Limb (tissue), 2 donors: Measurements from ENCODE around the gene DHX38.
"Not testable (repeated sequence)": the region's sequence is repeated elsewhere in the genome, so short reads cannot be mapped to it uniquely, and the experiment has no call there.

Experiments
- DNase-seq, 2 donors: peaks; one replicate each; pipeline ENCODE4 v3.0.0-alpha.2; 2016; ENCODE audit errors: extremely low spot score in 2 of 2

Gene DHX38

DNA sequence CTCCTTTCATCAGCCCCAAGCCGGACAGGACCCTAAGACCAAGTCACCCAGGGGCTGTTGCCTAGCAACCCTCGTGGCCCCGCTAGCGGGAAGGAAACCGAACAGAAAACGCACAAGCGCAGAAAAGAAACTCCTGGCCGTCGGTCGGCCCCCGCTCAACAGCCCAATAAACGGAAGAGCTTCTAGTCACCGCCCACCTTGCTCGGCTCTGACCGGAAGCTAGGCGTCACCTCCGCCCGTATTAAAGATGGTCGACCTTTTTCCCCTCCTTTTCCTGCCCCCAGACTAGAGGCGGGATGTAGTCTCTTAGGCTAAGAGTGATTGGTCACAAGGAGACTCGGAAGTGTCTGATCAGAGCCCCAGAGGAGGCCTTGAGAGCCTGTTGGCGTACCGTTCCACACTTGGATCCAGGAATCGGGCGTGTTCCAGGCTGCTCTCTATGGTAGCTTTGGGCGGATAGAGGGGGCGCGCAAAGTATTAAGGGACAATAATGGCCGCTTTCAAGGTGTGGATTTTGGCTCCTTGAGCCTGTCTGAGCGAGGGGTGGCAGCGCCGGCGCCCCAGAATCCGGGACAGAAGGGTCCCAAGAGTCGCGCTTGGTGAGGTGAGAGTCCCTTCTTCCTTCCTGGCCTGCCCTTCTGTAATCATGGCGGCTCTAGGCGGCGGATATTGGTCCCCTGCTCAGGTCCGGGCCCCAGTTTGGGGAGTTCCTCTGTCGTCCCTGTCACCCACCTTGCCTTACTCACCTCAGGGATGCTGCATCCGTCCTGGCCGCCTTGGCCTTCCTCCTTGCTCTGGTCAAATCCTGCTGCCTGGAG, at the start of gene DHX38, which contains the start of gene TXNL4B:
DHX38 (plus strand) TSS at position 400 of the 818 bp plus-strand sequence. CDS start 2,311 bp downstream, outside the sequence.
TXNL4B (minus strand) TSS at position 173 of the 818 bp plus-strand sequence. CDS start 2,871 bp downstream, outside the sequence.
- peak; percentile 94 to 100 for DNase-seq

- DNase-seq: no peak
These were observed 49.4 kb upstream of the DHX38 start for GRCh38 chr16:72044296-72044695.

- DNase-seq: no peak
These were observed 48.8 kb upstream of the DHX38 start for GRCh38 chr16:72044825-72045359.

GRCh38 chr16:72049110-72049509, 44.5 kb upstream of the DHX38 start:
- no peak for DNase-seq

- DNase-seq: no peak
These were observed 42.7 kb upstream of the DHX38 start for GRCh38 chr16:72050769-72051464.

GRCh38 chr16:72051818-72052217, 41.8 kb upstream of the DHX38 start:
- no peak for DNase-seq

DNA sequence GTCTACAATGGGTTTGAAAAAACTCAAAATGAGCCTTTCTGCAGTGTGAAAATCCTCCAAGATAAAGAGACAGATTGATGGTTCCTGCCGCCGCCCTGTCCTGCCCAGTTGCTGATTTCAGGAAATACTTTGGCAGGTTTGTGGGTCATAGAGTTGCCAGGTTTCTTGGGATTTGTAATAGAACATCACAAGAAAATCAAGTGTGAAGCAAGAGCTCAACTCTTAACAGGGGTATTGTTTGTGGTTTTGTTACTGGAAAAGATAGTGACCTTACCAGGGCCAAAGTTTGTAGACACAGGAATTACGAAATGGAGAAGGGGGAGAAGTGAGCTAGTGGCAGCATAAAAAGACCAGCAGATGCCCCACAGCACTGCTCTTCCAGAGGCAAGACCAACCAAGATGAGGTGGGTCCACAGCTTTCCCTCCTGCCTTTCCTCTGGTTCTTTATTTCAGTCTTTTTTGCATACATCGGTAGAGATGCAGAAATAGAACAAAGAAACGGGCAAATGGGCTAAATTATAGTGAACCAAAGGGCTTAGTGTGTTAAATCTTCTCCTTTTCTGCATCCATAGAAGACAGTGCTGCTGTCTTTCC, 39.3 kb upstream of the DHX38 start, which contains the start of gene HP:
HP (plus strand) TSS at position 252 of the 594 bp plus-strand sequence; CDS start at position 400, 148 bp downstream.
- not testable (repeated sequence) for DNase-seq

- no peak for DNase-seq
These were observed 37.7 kb upstream of the DHX38 start for GRCh38 chr16:72055911-72056310.

- not testable (repeated sequence) for DNase-seq
These were observed 36.3 kb upstream of the DHX38 start for GRCh38 chr16:72057313-72057712.

DNA sequence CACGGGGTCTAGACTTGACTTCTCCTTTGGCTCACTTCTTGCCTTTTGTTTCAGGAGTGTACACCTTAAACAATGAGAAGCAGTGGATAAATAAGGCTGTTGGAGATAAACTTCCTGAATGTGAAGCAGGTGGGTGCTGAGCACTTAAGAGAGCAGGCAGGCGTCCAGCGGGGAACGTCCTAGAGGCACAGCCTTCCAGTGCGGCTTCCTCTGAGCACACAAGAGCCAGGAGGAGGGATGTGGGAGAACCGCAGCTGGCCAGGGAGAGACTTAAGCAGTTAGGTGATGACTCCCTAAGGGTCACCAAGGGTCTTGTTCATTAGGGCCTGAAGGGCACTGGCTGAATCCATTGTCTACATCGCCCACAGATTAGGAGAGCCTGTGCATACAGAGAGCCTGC, 34.6 kb upstream of the DHX38 start:
- not testable (repeated sequence) for DNase-seq

- no peak for DNase-seq
These were observed 33.2 kb upstream of the DHX38 start for GRCh38 chr16:72060405-72060804.

DNA sequence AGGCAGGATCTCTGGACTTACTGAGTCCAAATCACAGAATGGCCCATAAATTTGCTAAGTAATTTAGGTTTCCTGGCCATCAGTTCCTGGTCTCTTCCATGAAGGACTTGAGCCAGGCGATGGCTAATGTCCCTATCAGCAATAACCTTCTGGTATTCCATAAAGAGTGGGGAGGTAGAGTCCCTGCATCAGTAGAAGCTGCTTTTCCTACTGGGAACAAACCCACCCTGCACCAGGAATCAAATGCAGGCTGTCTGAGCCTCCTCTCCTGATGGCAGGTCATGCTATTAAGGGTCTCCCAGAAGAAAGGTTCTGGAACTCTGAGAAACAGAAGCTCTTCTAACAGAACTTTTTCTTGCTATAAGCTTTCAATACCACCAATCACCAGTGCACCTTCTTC, 32.1 kb upstream of the DHX38 start:
- DNase-seq: no peak

DNA sequence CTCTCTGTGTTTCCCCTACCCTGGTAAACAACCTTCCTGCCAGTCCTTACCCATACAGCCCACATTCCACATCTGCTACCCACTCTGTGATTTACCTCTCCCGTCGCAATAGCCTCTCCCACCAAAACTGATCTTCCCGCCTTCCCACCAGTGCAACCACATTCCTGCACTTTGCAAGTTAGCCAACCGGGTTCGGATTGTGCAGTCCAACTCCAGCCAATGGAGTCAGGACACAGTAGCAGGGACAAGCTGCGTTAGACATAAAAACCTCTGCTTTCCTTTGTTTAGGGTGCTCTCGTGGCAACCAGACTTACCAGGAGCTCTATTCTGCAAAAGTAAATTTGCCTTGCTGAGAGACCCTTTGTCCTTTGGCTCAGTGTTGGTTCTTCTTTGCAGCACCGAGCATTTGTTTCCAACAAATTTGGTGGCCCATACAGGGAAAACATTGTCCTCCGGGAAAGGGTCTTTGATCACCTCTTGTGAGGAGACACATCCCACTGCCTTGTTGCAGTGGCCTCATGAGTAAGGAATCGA, 29.2 kb upstream of the DHX38 start:
- DNase-seq: no peak

GRCh38 chr16:72066747-72067146, 26.9 kb upstream of the DHX38 start:
- DNase-seq: peak in 1 of 2 donors; percentile 31

GRCh38 chr16:72068930-72069329, 24.7 kb upstream of the DHX38 start:
- DNase-seq: no peak

DNA sequence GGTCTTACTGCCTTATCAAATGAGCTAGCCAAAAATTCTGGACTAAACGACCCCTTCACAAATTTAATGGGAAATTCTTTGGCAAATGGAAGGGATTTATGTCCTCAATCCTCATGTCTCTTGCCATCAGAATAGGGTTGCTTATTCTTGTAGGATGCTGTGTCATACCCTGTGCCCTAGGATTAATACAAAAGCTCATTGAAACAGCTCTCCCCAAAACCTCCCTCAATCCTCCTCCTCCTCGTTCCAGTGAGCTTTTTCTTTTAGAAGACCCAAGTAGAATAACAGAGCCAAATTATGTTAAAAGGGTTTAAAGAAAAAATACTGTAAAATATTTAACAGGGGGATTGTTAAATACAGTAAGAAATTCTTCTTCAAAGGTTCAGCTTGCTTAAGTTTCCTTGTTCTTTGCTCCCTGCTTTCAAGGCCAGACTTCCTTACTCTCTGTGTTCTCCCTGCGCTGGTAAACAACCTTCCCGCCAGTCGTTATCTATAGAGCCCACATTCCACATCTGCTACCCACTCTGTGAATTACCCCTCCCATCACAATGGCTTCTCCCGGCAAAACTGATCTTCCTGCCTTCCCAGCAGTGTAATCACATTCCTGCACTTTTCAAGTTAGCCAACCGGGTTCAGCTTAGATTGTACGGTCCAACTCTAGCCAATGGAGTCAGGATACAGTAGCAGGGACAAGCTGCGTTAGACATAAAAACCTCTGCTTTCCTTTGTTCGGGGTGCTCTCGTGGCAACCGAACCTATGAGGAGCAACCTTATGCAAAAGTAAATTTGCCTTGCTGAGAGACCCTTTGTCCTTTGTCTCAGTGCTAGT, 20.9 kb upstream of the DHX38 start:
- DNase-seq: no peak

GRCh38 chr16:72073560-72074230, 20.0 kb upstream of the DHX38 start:
- no peak for DNase-seq

GRCh38 chr16:72075067-72075466, 18.6 kb upstream of the DHX38 start:
- DNase-seq: not testable (repeated sequence)

GRCh38 chr16:72076991-72077706, 16.5 kb upstream of the DHX38 start:
- not testable (repeated sequence) for DNase-seq
